Ureter (tissue), 1 donor: Measurements from ENCODE around the gene RCC2. TPM values are rescaled to one million over a fixed set of nuclear protein-coding genes. Genes with fewer than 3 reads are reported as not detected.

Experiments
- DNase-seq: peaks from one replicate; pipeline ENCODE4 v3.0.0-alpha.2; 2020; ENCODE audit warnings: low spot score
- total RNA-seq: library from RNA; stranded (reverse); gene quantifications from one replicate; pipeline ENCODE4 v1.2.4, GENCODE V29; 2023
- donor health status: DM: yes; HTN: yes; CAD: no.

RCC2 gene
- total RNA-seq, 1 donor from 2014 or later, result 85.2 TPM

DNA sequence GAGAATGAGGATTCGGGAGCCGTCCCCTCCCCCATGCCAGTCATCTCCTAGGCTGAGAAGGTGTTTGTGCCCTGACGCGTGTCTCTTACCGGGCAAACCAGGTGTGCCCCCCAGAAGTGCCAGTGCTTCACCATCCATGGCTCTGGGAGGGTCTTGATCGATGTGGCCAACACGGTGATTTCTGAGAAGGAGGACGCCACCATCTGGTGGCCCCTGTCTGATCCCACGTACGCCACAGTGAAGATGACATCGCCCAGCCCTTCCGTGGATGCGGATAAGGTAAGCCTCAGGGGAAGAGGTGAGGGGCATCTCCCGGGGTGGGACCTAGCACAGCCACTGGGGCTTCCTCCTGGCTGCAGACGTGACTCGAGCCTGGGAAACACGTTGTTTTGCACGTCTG, 66.5 kb downstream of the RCC2 start:
- no peak for DNase-seq

DNA sequence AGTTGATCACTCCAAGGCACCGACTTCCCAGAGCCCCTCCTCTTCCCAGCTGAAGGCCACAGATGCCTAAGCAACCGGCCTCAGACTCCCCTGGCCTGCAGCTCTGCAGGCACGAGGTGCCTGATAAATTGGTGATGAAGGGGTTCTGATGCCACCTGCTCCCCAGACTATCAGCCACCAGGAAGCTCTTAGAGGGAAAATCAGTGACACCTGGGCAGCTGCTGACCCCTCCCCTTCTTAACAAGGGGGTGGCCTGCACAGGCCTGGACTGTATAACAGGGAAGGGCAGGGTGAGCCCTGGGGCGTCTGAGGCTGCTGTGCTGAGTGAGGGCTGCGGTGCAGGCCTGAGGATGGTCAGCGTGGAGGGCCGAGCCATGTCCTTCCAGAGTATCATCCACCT, 67.6 kb downstream of the RCC2 start, which contains the start of gene PADI6:
Gene PADI6, plus strand, starts transcription at position 301 of the 400 bp plus-strand sequence. Its CDS starts 50 bp downstream, at position 351.
- DNase-seq, result no peak

DNA sequence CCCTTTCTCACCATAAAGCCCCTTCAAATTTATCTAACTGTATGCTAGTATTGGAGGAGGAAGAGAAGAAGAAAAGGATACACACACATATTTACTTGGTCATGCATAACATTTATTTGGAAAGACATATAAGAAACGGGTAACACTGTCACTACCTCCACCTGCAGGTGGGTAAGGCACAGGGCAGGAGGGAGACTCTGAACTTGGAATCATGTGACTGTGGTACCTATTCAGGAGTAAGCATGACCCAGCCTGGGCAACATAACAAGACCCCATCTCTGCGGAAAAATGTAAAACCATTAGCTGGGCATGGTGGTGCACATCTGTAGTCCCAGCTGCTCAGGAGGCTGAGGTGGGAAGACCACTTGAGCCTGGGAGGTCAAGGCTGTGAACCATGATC, 68.9 kb downstream of the RCC2 start:
- no peak for DNase-seq

- no peak for DNase-seq
Observed at GRCh38 chr1:17369466-17369865, 70.0 kb downstream of the RCC2 start.

DNA sequence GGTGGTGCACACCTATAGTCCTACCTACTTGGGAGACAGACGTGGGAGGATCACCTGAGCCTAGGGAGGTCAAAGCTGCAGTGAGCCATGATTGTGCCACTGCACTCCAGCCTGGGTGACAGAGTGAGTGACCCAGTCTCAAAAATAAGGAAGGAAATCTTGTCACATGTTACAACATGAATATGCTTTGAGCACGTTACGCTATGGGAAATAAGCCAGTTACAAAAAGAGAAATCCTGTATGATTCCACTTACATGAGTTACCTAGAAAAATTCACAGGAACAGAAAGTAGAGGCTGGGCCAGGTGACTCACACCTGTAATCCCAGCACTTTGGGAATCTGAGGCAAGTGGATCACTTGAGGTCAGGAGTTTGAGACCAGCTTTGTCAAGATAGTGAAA, 74.2 kb downstream of the RCC2 start:
- DNase-seq, result no peak

DNA sequence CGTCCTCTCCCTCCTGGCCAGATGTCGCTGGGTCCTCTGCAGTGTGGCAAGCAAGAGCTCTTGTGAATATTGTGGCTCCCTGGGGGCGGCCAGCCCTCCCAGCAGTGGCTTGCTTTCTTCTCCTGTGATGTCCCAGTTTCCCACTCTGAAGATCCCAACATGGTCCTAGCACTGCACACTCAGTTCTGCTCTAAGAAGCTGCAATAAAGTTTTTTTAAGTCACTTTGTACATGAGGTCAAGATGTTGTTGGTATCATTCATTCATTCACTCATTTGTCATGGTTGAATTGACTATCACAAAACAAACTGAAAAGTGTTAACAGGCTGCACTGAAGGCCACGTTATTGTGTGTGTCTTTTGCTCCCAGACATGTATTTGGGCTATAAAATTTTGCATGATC, 75.7 kb downstream of the RCC2 start:
- no peak for DNase-seq

DNA sequence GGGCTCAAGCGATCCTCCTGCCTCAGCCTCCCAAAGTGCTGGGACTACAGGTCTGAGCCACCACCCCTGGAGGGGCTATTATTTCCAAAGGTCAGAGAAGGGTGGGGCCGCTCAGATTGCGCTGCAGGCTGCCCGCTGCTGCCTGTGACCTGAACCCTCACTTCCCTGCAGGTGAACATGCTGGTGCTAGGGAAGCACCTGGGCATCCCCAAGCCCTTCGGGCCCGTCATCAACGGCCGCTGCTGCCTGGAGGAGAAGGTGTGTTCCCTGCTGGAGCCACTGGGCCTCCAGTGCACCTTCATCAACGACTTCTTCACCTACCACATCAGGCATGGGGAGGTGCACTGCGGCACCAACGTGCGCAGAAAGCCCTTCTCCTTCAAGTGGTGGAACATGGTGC, 76.1 kb downstream of the RCC2 start:
- no peak for DNase-seq

GRCh38 chr1:17361687-17362086, 77.8 kb downstream of the RCC2 start:
- DNase-seq, result no peak

GRCh38 chr1:17360272-17360956, 79.1 kb downstream of the RCC2 start:
- no peak for DNase-seq

DNA sequence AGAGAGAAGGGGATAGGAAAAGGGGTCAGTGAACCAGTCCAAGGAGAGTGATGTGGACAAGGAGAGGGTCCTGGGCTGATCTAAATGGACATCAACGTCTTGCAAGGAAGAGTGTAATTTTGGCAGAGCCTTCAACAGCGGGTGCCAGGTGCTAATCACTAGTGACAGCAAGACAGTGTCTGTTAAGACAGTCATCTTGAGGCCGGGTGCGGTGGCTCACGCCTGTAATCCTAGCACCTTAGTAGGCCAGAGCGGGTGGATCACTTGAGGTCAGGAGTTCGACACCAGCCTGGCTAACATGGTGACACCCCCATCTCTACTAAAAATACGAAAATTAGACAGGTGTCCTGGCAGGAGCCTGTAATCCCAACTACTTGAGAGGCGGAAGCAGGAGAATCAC, 79.7 kb downstream of the RCC2 start:
- no peak for DNase-seq

GRCh38 chr1:17359031-17359430, 80.4 kb downstream of the RCC2 start:
- no peak for DNase-seq

- no peak for DNase-seq
Observed at GRCh38 chr1:17358557-17358956, 80.9 kb downstream of the RCC2 start.

Other genes with a start within 250 kb of the RCC2 start
- gene PADI1, start 234.5 kb downstream of the RCC2 start, total RNA-seq, result 0.86 TPM
- 65.3 TPM for gene PADI3, start 190.6 kb downstream of the RCC2 start, total RNA-seq
- gene PADI4, start 131.5 kb downstream of the RCC2 start, total RNA-seq, result 0.23 TPM
- not detected for gene PADI6, start 67.5 kb downstream of the RCC2 start, total RNA-seq
- 166 TPM for gene ARHGEF10L, start 100.0 kb upstream of the RCC2 start, total RNA-seq